GM18526 (cell line): ENCODE data around the gene SLC23A3.

Experiments
- POLR2A ChIP-seq: IDR thresholded peaks from 3 replicates; pipeline ENCODE4 v1.6.1; 2011; ENCODE audit not compliant: insufficient read length; ENCODE audit errors: extremely low read depth

Gene SLC23A3

DNA sequence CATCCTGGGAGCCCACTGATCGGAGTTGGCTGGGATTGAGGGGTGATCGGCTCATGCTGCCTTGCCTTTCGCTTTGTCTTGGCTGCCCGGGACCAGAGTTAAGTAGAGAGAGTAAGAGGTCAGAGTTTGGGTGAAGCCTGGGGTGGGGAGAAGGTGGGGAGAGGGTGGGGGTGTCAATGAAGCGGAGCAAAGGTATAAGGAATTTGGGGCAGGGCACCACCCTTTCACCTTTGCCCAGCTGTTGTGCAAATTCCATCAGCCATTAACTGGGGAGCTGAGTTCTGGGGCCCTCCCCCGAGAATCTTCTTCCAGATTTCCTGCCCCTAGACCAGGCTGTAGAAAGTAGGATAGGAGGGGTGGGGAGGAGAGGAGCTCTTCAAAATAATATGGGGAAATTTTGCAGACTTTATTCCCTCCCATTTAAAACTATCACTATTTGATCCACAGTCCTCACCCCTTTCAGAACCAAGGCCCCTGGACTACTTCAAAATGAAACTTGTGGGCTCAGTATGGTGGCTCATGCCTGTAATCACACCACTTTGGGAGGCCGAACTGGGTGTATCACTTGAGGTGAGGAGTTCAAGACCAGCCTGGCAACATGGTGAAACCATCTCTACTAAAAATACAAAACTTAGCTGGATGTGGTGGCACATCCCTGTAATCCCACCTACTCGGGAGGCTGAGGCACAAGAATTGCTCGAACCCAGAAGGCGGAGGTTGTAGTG lies at the start of gene SLC23A3:
Gene SLC23A3, minus strand, starts transcription at position 100 of the 725 bp plus-strand sequence. Its CDS starts 45 bp downstream, at position 55.
- no peak for TF ChIP-seq POLR2A

DNA sequence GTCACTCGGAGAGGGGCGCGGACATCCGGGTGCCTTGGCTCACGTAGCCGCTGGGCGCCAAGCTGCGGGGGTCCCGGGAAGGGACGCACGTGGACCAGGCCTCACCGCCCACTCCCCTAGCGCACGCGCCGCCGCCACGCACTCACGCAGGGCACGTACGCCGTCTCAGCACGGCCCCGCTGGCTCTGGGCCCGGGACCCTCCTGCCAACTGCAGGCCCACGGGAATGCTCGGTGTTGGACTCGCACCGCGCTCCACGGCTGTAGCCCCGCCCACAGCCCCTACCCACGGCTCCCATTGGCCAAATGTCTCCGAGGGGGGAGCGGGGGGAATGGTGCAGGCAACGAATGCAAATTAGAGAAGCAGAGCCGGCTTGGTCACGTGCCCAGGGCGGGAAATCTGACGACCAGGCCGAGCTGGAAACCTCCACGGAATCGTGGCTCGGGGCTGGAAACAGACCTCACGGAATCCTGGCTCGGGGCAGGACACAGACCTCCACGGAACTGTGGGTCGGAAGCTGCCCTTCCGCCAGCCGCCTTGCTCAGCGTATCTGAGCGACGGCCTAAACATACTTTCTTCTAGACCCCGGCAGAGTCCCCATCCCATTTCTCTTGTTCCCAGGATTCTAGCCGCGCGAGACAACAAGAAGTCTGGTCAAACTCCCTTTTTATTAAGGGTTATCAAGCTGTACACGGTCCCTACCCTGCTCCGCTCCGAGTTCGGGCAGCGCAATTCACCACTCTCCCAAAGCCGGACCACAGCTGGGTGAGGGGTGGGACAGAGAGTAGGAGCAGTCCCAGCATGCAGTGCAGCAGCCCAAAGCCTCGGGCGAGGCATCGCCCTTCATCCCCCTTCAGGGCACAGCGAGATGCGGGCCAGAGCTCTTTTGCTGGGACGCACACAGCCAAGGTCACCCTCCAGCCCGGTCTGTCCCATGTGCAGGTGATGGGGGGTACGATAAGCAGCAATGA lies 49.2 kb upstream of the SLC23A3 start, which contains the start of gene ABCB6:
Gene ABCB6, minus strand, starts transcription at position 227 of the 970 bp plus-strand sequence. CDS start 285 bp downstream, outside the sequence.
- TF ChIP-seq POLR2A = peak; percentile 80

DNA sequence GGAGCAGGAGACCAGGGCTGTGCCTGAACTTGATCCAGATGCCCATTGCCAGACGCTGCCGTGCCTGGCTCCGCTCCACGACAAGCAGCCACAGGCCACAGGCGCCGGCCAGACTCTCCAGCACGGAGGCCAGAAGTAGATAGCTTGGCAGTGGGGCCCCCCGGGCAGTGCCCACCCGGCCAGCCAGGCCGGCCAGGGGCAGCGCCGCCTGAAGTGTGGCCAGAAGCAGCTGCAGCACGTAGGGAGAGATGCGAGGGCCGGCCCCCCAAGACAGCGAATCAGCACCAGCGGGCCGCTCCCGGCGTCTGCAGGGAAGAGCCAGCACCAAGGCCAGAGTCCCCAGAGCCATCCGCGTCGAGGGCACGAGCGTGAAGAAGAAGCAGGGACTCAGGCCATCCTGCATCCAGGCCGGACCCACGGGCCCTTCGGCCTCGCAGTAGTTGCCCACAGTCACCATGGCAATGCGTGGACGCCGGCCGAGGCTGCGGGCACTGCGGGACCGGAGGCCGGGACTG lies 48.4 kb upstream of the SLC23A3 start:
- TF ChIP-seq POLR2A = no peak

DNA sequence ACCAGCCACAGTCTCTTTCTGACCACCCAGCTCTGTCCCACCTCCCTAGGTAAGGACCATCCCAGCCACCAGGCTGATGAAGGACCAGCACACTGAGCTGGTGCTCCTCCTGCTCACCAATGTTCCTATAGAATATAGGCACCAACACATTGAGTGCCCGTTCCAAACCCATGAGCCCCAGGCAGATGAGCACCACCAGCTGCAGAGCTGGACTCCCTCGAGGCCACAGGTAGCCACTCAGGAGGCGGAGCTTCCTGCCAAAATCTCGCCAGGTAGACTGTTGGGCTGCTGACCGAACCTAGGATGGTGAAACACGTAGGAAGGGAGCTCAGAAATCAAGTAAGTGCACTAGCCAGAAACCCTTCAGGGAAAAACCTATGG lies 46.7 kb upstream of the SLC23A3 start:
- no peak for TF ChIP-seq POLR2A

DNA sequence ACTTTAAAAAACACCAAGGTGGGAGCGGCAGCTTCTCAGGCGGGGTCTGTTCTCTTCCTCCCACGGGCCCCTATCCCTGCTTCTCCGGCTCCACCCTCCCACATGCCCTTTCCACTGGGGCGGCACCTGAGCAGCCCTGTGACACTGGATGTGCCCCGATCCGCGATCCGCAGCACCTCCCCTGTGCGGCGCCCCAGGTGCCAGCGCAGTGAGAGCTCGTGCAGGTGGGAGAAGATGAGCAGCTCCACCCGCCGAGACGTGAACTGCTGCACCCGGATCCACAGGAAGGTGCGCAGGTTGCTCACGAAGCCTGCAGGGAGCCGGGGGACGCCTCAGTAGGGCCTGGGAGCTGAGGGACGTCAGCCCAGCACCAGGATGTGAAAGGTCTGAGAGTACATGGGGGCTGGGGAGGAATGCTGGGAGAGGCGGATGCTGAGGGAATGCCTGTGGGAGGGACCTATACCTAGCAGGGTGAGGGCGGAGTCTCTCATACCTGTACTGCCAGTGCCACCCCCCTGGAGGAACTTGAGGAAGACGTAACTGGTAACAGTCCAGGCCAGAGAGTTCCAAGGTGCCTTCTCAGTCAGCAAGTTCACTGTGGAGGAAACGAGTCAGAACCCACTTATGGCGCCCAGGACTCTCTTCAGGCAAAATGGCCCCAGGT lies 46.2 kb upstream of the SLC23A3 start:
- no peak for TF ChIP-seq POLR2A

DNA sequence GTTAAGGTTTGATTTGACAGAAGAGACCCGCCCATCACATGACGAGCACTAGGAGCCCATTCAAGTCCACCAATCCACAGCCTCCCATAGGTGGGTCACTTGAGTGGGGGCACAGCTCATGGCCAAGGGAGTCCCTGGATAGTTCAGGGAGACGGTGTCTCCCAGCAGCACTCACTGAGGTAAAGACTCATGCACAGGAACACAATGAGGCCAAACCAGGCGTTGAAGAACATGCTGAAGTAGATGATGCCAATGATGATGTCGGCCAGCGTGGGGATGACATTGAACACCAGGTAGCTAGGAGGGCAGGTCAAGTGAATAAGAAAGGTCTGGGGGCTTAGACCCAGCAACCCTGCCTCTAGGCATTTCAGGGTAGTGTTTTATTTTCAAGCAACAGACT lies 45.0 kb upstream of the SLC23A3 start:
- TF ChIP-seq POLR2A = no peak

DNA sequence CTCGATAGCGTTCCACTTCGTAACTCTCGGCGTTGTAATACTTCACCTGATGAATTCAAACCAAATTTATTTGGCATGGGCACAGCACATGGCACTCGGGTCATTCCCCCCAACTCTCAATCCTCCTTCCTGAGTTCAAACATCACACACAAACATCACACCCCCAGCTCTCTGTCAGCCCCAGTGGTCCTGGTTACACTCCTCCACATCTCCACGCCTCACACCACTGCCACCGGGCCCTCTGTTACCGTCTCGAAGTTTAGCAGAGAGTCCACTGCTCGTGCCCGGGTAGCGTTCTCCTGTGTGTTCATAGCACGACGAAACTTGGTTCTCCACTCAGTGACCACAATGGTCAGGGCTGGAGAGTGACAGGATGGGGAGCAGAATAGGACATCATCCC lies 44.3 kb upstream of the SLC23A3 start:
- TF ChIP-seq POLR2A = no peak

- TF ChIP-seq POLR2A = no peak
These were observed 43.8 kb upstream of the SLC23A3 start for GRCh38 chr2:219213486-219214071.

DNA sequence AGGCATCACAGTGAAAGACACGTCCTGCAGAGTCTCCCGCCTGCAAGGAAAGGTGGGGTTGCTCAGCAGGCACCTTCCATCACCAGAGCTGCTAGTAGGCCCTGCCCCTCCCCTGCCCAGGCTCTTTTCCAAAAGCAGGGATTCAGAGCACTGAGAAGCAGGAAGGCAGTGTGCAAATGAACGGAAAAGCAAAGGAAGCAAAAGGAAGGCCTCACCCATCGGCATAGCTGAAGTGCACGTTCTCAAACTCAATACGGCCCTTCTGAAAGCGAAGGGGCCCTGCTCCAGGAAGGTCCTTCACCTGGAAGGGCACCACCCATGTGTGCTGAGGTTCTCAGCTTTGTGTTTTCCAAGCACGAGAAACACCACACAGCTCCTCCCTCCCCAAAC lies 43.2 kb upstream of the SLC23A3 start:
- TF ChIP-seq POLR2A = no peak

- TF ChIP-seq POLR2A = no peak
These were observed 41.1 kb upstream of the SLC23A3 start for GRCh38 chr2:219210886-219211362.

DNA sequence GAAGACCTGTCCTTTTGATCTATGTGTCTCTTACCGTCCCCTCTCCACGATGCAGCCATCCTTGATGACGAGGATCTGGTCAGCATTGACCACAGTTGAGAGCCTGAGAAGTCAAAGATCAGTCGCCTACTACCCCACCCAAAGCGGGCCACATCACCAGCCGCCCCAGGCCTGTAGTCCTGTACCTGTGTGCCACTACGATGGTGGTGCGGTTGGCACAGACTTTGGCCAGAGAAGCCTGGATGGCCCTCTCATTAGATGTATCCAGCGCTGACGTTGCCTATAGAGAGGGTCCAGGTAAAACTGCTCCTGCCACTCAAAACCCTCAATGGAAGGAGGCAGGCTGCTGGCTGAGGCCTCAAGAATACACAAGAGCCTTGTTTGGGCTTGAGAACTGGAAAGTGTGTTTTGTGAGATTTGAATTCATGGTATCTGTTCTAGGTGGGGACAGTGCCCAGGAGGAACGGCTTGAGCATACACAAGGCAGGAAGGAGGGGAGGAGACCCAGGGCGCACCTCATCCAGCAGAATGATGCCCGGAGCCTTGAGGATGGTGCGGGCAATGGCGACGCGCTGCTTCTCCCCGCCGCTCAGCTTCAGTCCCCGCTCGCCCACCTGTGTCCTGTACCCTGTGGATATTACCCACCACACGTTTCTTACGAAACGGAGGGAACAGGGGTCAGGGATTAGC lies 40.5 kb upstream of the SLC23A3 start:
- no peak for TF ChIP-seq POLR2A

- TF ChIP-seq POLR2A = no peak
These were observed 39.7 kb upstream of the SLC23A3 start for GRCh38 chr2:219209236-219210195.

DNA sequence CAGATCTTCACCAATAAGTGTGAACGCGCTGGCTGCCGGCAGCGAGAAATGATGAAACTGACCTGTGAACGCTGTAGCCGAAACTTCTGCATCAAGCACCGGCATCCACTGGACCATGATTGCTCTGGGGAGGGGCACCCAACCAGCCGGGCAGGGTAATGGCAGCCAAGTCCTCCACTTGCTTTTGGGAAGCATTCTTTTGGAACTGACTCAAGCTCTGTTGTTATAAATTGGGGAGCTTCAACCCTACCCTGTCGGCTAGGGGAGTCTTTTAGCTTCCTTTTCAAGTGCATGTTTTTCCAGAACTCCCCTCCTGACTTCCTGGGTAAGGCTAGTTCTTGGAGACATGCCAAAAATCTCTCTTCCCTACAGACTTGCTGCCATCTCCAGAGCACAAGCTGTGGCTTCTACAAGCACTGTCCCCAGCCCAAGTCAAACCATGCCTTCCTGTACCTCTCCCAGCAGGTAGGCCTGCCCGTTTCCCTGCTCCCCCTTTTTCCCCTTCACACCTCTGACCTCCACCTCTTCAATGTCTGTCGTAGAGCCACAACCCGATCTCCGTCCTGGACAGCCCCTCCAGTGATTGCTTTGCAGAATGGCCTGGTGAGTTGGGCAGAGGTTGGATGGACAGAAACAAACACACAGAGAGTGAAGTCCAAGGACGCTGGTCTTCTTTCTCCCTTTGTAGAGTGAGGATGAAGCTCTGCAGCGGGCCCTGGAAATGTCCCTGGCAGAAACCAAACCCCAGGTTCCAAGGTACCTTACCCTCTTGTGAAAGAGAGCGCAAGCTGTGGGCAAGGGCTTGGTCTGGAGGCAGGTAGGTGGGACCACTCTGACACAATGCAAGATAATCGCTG lies 38.3 kb upstream of the SLC23A3 start:
- TF ChIP-seq POLR2A = no peak
